Measurements from ENCODE around the gene SLC27A3. TPM values are rescaled to one million over a fixed set of nuclear protein-coding genes. Genes with fewer than 3 reads are reported as not detected.

SLC27A3 gene
- total RNA-seq, 3 donors from 2014 or later: 23.0 to 36.2 (median 31.5) TPM

GRCh38 chr1:153792631-153793041 lies 17.4 kb downstream of the SLC27A3 start:
- H3K36me3 ChIP-seq: no peaks in the 10 kb centered on the region
- no peaks in the 10 kb centered on the region for H3K27me3 ChIP-seq
- TF ChIP-seq, protein P1, sequence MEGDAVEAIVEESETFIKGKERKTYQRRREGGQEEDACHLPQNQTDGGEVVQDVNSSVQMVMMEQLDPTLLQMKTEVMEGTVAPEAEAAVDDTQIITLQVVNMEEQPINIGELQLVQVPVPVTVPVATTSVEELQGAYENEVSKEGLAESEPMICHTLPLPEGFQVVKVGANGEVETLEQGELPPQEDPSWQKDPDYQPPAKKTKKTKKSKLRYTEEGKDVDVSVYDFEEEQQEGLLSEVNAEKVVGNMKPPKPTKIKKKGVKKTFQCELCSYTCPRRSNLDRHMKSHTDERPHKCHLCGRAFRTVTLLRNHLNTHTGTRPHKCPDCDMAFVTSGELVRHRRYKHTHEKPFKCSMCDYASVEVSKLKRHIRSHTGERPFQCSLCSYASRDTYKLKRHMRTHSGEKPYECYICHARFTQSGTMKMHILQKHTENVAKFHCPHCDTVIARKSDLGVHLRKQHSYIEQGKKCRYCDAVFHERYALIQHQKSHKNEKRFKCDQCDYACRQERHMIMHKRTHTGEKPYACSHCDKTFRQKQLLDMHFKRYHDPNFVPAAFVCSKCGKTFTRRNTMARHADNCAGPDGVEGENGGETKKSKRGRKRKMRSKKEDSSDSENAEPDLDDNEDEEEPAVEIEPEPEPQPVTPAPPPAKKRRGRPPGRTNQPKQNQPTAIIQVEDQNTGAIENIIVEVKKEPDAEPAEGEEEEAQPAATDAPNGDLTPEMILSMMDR (IDR thresholded peaks at IDR 0.05): no peak
- H3K4me3 ChIP-seq: no peak overlapping the region
- H3K4me1 ChIP-seq: peaks cover 0 to 6% of the 10 kb centered on the region in 2 donors
- DNase-seq (ENCODE audit: low spot score in 2 of 2): no peak
- H3K9me3 ChIP-seq: no peaks in the 10 kb centered on the region
- H3K27ac ChIP-seq: no peak overlapping the region
- intact Hi-C loops (cut with DNase I; ENCODE audit: low total_unique reads): loop anchor here (10.0 kb wide), 1 partner anchor 182 kb away; the partner anchor contains the start of gene JTB

DNA sequence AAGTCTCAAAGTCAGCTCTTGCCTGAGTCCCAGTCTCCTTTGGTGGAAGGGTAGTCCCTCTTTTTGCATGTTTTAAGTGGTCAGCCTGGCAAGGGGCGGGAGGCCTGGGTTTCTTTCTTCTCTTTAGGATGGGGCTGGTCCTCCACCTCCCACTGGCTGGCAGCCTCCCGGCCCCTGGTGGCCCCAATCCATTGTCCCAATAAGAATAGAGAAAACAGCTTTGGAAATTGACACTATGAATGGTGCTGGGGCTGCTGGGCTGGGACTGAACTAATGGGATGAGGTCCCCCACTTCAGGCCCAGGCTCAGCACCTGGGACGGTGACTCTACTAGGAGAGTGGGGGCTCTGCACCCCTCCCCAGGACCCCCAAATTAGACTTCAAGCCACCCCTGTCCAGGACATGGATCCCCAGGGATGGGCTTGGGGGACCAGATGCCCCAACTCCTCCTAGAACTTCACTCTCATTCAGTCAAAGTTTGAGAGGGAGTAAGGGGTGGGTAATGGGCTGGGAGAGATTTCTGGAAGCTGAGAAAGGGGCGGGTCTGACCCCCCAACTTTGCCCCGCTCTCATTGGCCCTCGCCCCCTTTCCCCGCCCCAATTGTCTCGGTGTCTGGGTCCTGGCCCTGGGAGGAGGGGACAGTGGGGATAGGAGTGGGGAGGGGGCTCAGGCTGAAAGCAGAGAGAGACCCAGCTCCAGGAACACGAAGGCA lies 18.2 kb downstream of the SLC27A3 start:
- TF ChIP-seq POLR2A (IDR thresholded peaks at IDR 0.05): no peak
- no peak for TF ChIP-seq POLR2AphosphoS5 (IDR thresholded peaks at IDR 0.05)
- TF ChIP-seq, protein P1 (IDR thresholded peaks at IDR 0.05): no peak
- DNase-seq (ENCODE audit: low spot score in 2 of 2): peak in 1 of 2 donors; percentile 48
- Histone ChIP-seq H3K36me3 (no peaks in the 10 kb centered on the region), H3K27me3 (no peaks in the 10 kb centered on the region), H3K27ac (no peak overlapping the region), H3K9me3 (no peaks in the 10 kb centered on the region), H3K4me1 (peaks cover 0 to 6% of the 10 kb centered on the region in 2 donors), H3K4me3 (no peak overlapping the region)
- intact Hi-C loops (cut with DNase I; ENCODE audit: low total_unique reads): loop anchor here (10.0 kb wide), 1 partner anchor 181 kb away; the partner anchor contains the start of gene JTB

DNA sequence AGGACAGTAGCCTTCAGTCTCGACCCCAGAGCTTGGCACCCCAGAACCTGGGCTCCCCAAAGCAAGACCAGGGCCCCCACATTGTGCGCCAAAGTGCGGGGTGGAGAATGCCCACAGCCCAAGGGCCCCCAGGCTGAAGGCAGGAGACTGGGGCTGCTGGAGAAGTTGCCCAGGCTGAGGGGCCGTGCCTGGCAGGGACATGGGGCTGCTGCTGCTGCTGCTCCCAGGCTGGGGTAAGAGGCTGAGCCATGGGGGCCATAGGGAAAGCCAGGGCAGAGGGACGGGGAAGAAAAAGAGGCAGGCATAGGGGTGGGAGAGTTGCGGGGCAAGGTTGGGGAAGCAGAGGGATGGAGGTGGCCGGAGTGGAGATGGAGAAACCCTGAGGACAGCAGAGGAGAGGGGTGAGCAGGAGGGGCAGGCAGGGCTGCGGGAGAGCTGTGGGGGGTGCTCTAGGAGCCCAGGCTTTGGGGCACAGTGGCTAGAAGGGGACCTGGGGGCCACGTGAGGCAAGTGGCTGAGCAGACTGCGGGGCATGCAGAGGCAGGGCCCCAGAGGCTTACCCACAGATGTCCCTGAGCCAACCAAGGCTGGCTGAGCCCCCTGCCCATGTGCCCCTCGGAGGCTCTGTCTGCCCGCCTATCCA lies 18.9 kb downstream of the SLC27A3 start:
- Histone ChIP-seq H3K9me3 (no peaks in the 10 kb centered on the region), H3K4me3 (no peak overlapping the region), H3K27ac (no peak overlapping the region), H3K36me3 (no peaks in the 10 kb centered on the region), H3K27me3 (no peaks in the 10 kb centered on the region), H3K4me1 (peaks cover 0 to 6% of the 10 kb centered on the region in 2 donors)
- intact Hi-C loops (cut with DNase I; ENCODE audit: low total_unique reads): loop anchor here (10.0 kb wide), 1 partner anchor 181 kb away; the partner anchor contains the start of gene JTB
- no peak for TF ChIP-seq POLR2AphosphoS5 (IDR thresholded peaks at IDR 0.05)
- TF ChIP-seq, protein P1 (IDR thresholded peaks at IDR 0.05): no peak
- no peak for TF ChIP-seq POLR2A (IDR thresholded peaks at IDR 0.05)
- DNase-seq (ENCODE audit: low spot score in 2 of 2): no peak

DNA sequence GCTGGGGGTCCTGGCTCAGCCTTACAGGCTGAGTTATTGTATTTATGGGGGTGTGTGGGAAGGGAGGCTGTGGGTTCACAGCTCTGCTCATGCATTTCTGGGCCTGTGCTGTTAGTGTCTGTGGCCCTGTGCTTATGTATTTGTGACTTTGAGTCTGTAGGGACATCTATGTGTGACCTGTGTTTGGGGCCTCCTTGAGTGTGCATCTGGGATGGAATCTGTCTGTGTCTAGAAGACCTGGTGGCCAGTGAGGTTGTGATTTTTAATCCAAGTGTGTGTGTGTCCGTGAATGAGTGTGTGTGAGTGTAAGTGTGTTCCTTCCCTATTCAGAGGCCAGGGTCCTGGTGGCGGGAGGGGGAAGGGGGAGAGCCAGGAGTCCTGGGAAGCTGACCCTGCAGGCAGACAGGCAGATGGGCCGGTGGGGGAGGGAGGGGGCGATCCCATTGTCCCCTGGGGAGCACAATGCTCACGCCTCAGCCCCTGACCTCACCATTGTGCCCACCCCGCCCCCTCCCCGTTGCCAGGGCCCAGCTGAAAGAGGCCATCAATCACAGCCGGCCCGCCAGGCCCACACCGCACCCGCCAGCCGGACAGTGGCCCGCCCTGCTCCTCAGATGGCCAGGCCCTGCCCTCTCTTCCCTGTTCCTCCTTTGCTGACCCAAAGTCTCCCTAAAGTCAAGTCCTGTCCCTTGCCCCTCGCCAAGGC lies 19.6 kb downstream of the SLC27A3 start:
- H3K9me3 ChIP-seq: no peaks in the 10 kb centered on the region
- TF ChIP-seq, protein P1 (IDR thresholded peaks at IDR 0.05): no peak
- no peak for TF ChIP-seq POLR2AphosphoS5 (IDR thresholded peaks at IDR 0.05)
- TF ChIP-seq POLR2A (IDR thresholded peaks at IDR 0.05): no peak
- no peak overlapping the region for H3K27ac ChIP-seq
- intact Hi-C loops (cut with DNase I; ENCODE audit: low total_unique reads): loop anchor here (10.0 kb wide), 1 partner anchor 180 kb away; the partner anchor contains the start of gene JTB
- H3K36me3 ChIP-seq: no peaks in the 10 kb centered on the region
- DNase-seq (ENCODE audit: low spot score in 2 of 2): no peak
- no peaks in the 10 kb centered on the region for H3K27me3 ChIP-seq
- no peak overlapping the region for H3K4me3 ChIP-seq
- H3K4me1 ChIP-seq: peaks cover 0 to 4% of the 10 kb centered on the region in 2 donors
